H9 (cell line): ENCODE data around the gene ACTN4. TPM values are rescaled to one million over a fixed set of nuclear protein-coding genes. Genes with fewer than 3 reads are reported as not detected.

Experiments
- DNase-seq: peaks from one replicate; pipeline ENCODE4 v3.0.0-alpha.2; 2017
- H2AFZ ChIP-seq: one replicate; pipeline ENCODE4 v1.6.1; 2013; ENCODE audit warnings: mild to moderate bottlenecking, low read length, control low read depth, moderate library complexity
- H2AK5ac ChIP-seq: 2 replicates; pipeline ENCODE4 v1.6.1; 2013; ENCODE audit warnings: low read length, control low read depth, mixed read lengths; ENCODE audit not compliant: insufficient read length
- H2BK120ac ChIP-seq: one replicate; pipeline ENCODE4 v1.6.1; 2013; ENCODE audit warnings: low read depth, mild to moderate bottlenecking, low read length, control low read depth, inconsistent platforms; ENCODE audit not compliant: poor library complexity, severe bottlenecking
- H2BK12ac ChIP-seq: 2 replicates; pipeline ENCODE4 v1.6.1; 2013; ENCODE audit warnings: low read length, control low read depth, mixed read lengths, low read depth; ENCODE audit not compliant: insufficient read length
- H2BK15ac ChIP-seq: 2 replicates; pipeline ENCODE4 v1.6.1; 2013; ENCODE audit warnings: low read depth, low read length, control low read depth
- H2BK20ac ChIP-seq: one replicate; pipeline ENCODE4 v1.6.1; 2013; ENCODE audit warnings: low read depth, mild to moderate bottlenecking, low read length, control low read depth, inconsistent platforms; ENCODE audit not compliant: poor library complexity, severe bottlenecking
- H2BK5ac ChIP-seq: 2 replicates; pipeline ENCODE4 v1.6.1; 2013; ENCODE audit warnings: low read length, control low read depth, mixed read lengths; ENCODE audit not compliant: insufficient read length
- H3K14ac ChIP-seq: 2 replicates; pipeline ENCODE4 v1.6.1; 2013; ENCODE audit warnings: low read length, control low read depth; ENCODE audit not compliant: insufficient read depth
- H3K18ac ChIP-seq: 2 replicates; pipeline ENCODE4 v1.6.1; 2013; ENCODE audit warnings: low read depth, mild to moderate bottlenecking, mixed read lengths, low read length, control low read depth; ENCODE audit not compliant: insufficient read length
- H3K23ac ChIP-seq: 2 replicates; pipeline ENCODE4 v1.6.1; 2013; ENCODE audit warnings: low read length, control low read depth, mixed read lengths, low read depth; ENCODE audit not compliant: insufficient read length
- H3K23me2 ChIP-seq: 2 replicates; pipeline ENCODE4 v1.6.1; 2013; ENCODE audit warnings: low read depth, mild to moderate bottlenecking, mixed read lengths, low read length, control low read depth; ENCODE audit not compliant: insufficient read length, poor library complexity, severe bottlenecking
- H3K27ac ChIP-seq: 2 replicates; pipeline ENCODE4 v1.5.1; 2013; ENCODE audit warnings: low read length, control low read depth, mixed read lengths, low read depth; ENCODE audit not compliant: insufficient read length
- H3K27me3 ChIP-seq: 2 replicates; pipeline ENCODE4 v1.6.1; 2013; ENCODE audit warnings: low read length, control low read depth, inconsistent platforms; ENCODE audit not compliant: insufficient read depth
- H3K4ac ChIP-seq: 2 replicates; pipeline ENCODE4 v1.6.1; 2013; ENCODE audit warnings: low read depth, mild to moderate bottlenecking, control low read depth, inconsistent platforms, low read length, moderate library complexity
- H3K4me1 ChIP-seq: 2 replicates; pipeline ENCODE4 v1.6.1; 2013; ENCODE audit warnings: low read length, control low read depth, inconsistent platforms; ENCODE audit not compliant: insufficient read depth
- H3K4me2 ChIP-seq: 2 replicates; pipeline ENCODE4 v1.6.1; 2013; ENCODE audit warnings: low read length, control low read depth, mixed read lengths; ENCODE audit not compliant: insufficient read length, insufficient read depth
- H3K56ac ChIP-seq: 2 replicates; pipeline ENCODE4 v1.6.1; 2013; ENCODE audit warnings: low read depth, mild to moderate bottlenecking, mixed read lengths, low read length, control low read depth; ENCODE audit not compliant: insufficient read length
- H3K79me1 ChIP-seq: 2 replicates; pipeline ENCODE4 v1.6.1; 2013; ENCODE audit warnings: low read depth, mild to moderate bottlenecking, moderate library complexity, low read length, control low read depth, inconsistent platforms; ENCODE audit not compliant: insufficient read depth, poor library complexity, severe bottlenecking
- H3K79me2 ChIP-seq: 2 replicates; pipeline ENCODE4 v1.6.1; 2013; ENCODE audit warnings: low read length, control low read depth, inconsistent platforms; ENCODE audit not compliant: insufficient read depth
- H3K9ac ChIP-seq: 2 replicates; pipeline ENCODE4 v1.6.1; 2013; ENCODE audit warnings: low read length, control low read depth, mixed read lengths; ENCODE audit not compliant: insufficient read length; ENCODE audit errors: extremely low read depth
- H3K9me3 ChIP-seq: one replicate; pipeline ENCODE4 v1.6.1; 2013; ENCODE audit warnings: low read depth, low read length, inconsistent platforms; ENCODE audit not compliant: control insufficient read depth
- H3T11ph ChIP-seq: one replicate; pipeline ENCODE4 v1.6.1; 2013; ENCODE audit warnings: mild to moderate bottlenecking, low read length, control low read depth, inconsistent platforms
- H4K20me1 ChIP-seq: one replicate; pipeline ENCODE4 v1.6.1; 2013; ENCODE audit not compliant: control insufficient read depth, insufficient read length, insufficient read depth
- H4K5ac ChIP-seq: 2 replicates; pipeline ENCODE4 v1.6.1; 2013; ENCODE audit warnings: low read depth, mild to moderate bottlenecking, mixed read lengths, low read length, control low read depth; ENCODE audit not compliant: insufficient read length
- H4K8ac ChIP-seq: replicated peaks from 2 replicates; pipeline ENCODE4 v1.6.1; 2013; ENCODE audit warnings: low read length, control low read depth, mixed read lengths, low read depth; ENCODE audit not compliant: insufficient read length
- H4K91ac ChIP-seq: 2 replicates; pipeline ENCODE4 v1.6.1; 2013; ENCODE audit warnings: low read depth, mild to moderate bottlenecking, moderate library complexity, mixed read lengths, low read length, control low read depth; ENCODE audit not compliant: insufficient read length
- H3K27ac Mint-ChIP-seq, 3 experiments: 2 replicates in 2 of 3; 3 replicates in 1 of 3; pipeline ENCODE4 v1.8.0; 2020 to 2021; ENCODE audit warnings: mixed read lengths in 3 of 3, mild to moderate bottlenecking in 1 of 3, moderate library complexity in 1 of 3
- H3K27me3 Mint-ChIP-seq: 2 replicates; pipeline ENCODE4 v1.8.0; 2021; ENCODE audit warnings: low read depth, mild to moderate bottlenecking, moderate library complexity, mixed read lengths
- H3K36me3 Mint-ChIP-seq, 3 experiments: 2 replicates in 2 of 3; 3 replicates in 1 of 3; pipeline ENCODE4 v1.8.0; 2020 to 2021; ENCODE audit warnings: low read depth in 3 of 3, mixed read lengths in 3 of 3; ENCODE audit not compliant: insufficient read depth in 1 of 3
- H3K4me1 Mint-ChIP-seq, 2 experiments: 2 replicates each; pipeline ENCODE4 v1.8.0; 2020; ENCODE audit warnings: mixed read lengths in 2 of 2
- H3K4me3 Mint-ChIP-seq, 2 experiments: 2 replicates in 1 of 2; 3 replicates in 1 of 2; pipeline ENCODE4 v1.8.0; 2020 to 2021; ENCODE audit warnings: mild to moderate bottlenecking in 2 of 2, mixed read lengths in 2 of 2, moderate library complexity in 1 of 2
- H3K9me3 Mint-ChIP-seq, 2 experiments: 2 replicates in 1 of 2; 3 replicates in 1 of 2; pipeline ENCODE4 v1.8.0; 2020; ENCODE audit warnings: mild to moderate bottlenecking in 2 of 2, mixed read lengths in 2 of 2, moderate library complexity in 1 of 2
- CTCF ChIP-seq: fragments of 200-600 bp; sonication (generic); conservative IDR thresholded peaks from 3 replicates; pipeline ENCODE4 v1.8.0; 2021; ENCODE audit warnings: antibody characterized with exemption, mild to moderate bottlenecking
- WGBS: extraction: QIAGEN DNeasy Blood & Tissue Kit; methylation state at CpG from one replicate; pipeline ENCODE4 v1.1.7; 2013; ENCODE audit warnings: missing lambda C conversion rate, low lambda C conversion rate, mixed read lengths; ENCODE audit not compliant: insufficient read length; ENCODE audit errors: extremely low coverage; 5-methylcytosine and 5-hydroxymethylcytosine counted together
- total RNA-seq: library from RNA; stranded (reverse); gene quantifications from 2 replicates; pipeline ENCODE4 v1.2.1, GENCODE V29; 2021

The ACTN4 gene
- total RNA-seq, 1 experiment from 2014 or later = 369 TPM

GRCh38 chr19:38682872-38683392 lies 35.5 kb downstream of the ACTN4 start:
- H3K9ac ChIP-seq = peak overlapping the region; percentile 32
- H3K27ac Mint-ChIP-seq = peak overlapping the region; percentile 97 to 100 (median 98)
- H2BK5ac ChIP-seq = peak overlapping the region; percentile 67
- peak overlapping the region; percentile 5 for H4K5ac ChIP-seq
- peak overlapping the region; percentile 92 for H2BK120ac ChIP-seq
- no peaks in the 10 kb centered on the region for H3K27me3 Mint-ChIP-seq
- no peak for TF ChIP-seq CTCF
- no peak overlapping the region for H2BK20ac ChIP-seq
- H3K4me3 Mint-ChIP-seq = peak overlapping the region in 1 of 2 experiments; percentile 48; a peak in 2 of 5 replicates
- H3K23me2 ChIP-seq = no peaks in the 10 kb centered on the region
- peak overlapping the region; percentile 60 for H4K91ac ChIP-seq
- peak overlapping the region; percentile 86 for H3K27ac ChIP-seq
- H3K9me3 Mint-ChIP-seq = peaks cover 0 to 4% of the 10 kb centered on the region in 2 experiments; a peak in 3 of 5 replicates
- peaks cover 22 to 44% (median 33%) of the 10 kb centered on the region in 3 experiments; a peak in 6 of 7 replicates for H3K36me3 Mint-ChIP-seq
- no peak overlapping the region for H2BK15ac ChIP-seq
- no peak overlapping the region for H3K4me2 ChIP-seq
- H3T11ph ChIP-seq = peak overlapping the region; percentile 86
- no peak for DNase-seq
- no peak overlapping the region for H3K23ac ChIP-seq
- H3K56ac ChIP-seq = no peak overlapping the region
- H3K79me2 ChIP-seq = peaks cover 24% of the 10 kb centered on the region; the same call in 1 of the 2 replicates
- peaks cover 15% of the 10 kb centered on the region; the same call in 1 of the 2 replicates for H3K4me1 ChIP-seq
- peak overlapping the region; percentile 93 for H3K14ac ChIP-seq
- H3K27me3 ChIP-seq = no peaks in the 10 kb centered on the region
- peaks cover 66 to 76% of the 10 kb centered on the region in 2 experiments for H3K4me1 Mint-ChIP-seq
- peak overlapping the region; percentile 78 for H2BK12ac ChIP-seq
- H2AK5ac ChIP-seq = peak overlapping the region; percentile 23
- no peaks in the 10 kb centered on the region for H3K9me3 ChIP-seq
- peak overlapping the region; percentile 96 for H3K18ac ChIP-seq
- peak overlapping the region; percentile 73 for H3K4ac ChIP-seq
- no peaks in the 10 kb centered on the region for H4K20me1 ChIP-seq
- H3K79me1 ChIP-seq = no peaks in the 10 kb centered on the region
- WGBS = no CpG with 5 or more reads among the region's 7 CpGs
- no peak overlapping the region for H2AFZ ChIP-seq
- H4K8ac ChIP-seq = no peak overlapping the region
